Measurements from ENCODE around the gene MCC.

DNA sequence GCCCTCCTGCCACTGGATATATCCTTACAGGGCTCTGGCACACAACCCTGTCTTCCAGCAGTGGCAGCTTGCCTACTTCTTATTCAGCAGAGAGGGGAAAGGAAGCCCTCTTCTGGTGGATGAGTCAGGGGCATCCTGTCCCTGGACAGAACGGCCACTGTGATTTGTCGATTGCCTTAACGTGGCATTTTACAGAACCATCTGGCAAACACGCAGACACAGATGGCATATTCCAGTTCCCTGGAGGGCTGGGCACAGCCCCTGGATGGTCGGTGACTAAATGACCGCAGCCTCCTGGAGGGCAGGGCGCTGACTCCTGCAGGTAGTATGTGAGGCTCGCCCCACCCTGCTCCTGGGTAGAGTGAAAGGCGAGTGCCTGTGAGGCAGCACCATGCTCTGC is 449.5 kb downstream of the MCC start:
- TF ChIP-seq CTCF (IDR thresholded peaks at IDR 0.05; ENCODE audit: poor library complexity): no peak
- TF ChIP-seq EZH2phosphoT487 (IDR thresholded peaks at IDR 0.05; ENCODE audit: low read depth, severe bottlenecking, unreplicated experiment): no peak
- no peak for TF ChIP-seq EZH2 (IDR thresholded peaks at IDR 0.05; ENCODE audit: borderline replicate concordance)

Data from hepatocyte (in vitro differentiated cells).